IMR-90 (cell line): ENCODE results near the gene FOXK2. TPM values are rescaled to one million over a fixed set of nuclear protein-coding genes. Genes with fewer than 3 reads are reported as not detected.

Source experiments
- ATAC-seq: fragments of 200-7000 bp; cut with Tn5 transposase; 2 replicates; pipeline ENCODE4 v1.9.1; 2020; ENCODE audit warnings: low read depth, mild to moderate bottlenecking, moderate library complexity
- BruUV-seq: library from RNA; stranded (reverse); fragments of 400-500 nt; replicated peaks from 2 replicates; lab custom pipeline; 2021; lab: Mats Ljungman, UMichigan
- CTCF ChIA-PET: fragments of 300-600 bp; formaldehyde crosslinking; extraction: SDS; loops from one replicate; lab custom pipeline; 2021; ENCODE audit warnings: antibody characterized with exemption; lab: Yijun Ruan, JAX
- POLR2A ChIA-PET: fragments of 300-600 bp; sonication (Branson Sonifier 250); formaldehyde crosslinking; loops from one replicate; lab custom pipeline; 2022; ENCODE audit warnings: antibody characterized with exemption; ENCODE audit not compliant: unreplicated experiment; lab: Charles Lee
- DNase-seq: peaks from one replicate; pipeline ENCODE4 v3.0.0; 2013
- H2AFZ ChIP-seq: replicated peaks from 2 replicates; pipeline ENCODE3; 2013; ENCODE audit warnings: low read length, mild to moderate bottlenecking; ENCODE audit not compliant: poor library complexity
- H2AK5ac ChIP-seq: 2 replicates; pipeline ENCODE4 v1.6.1; 2013; ENCODE audit warnings: low read depth, low read length, inconsistent platforms
- H2AK9ac ChIP-seq: replicated peaks from 2 replicates; pipeline ENCODE3; 2013; ENCODE audit warnings: mild to moderate bottlenecking, low read depth, low read length, moderate library complexity; ENCODE audit not compliant: poor library complexity
- H2BK120ac ChIP-seq: 2 replicates; pipeline ENCODE4 v1.6.1; 2013; ENCODE audit warnings: low read depth, low read length, inconsistent platforms
- H2BK15ac ChIP-seq: 3 replicates; pipeline ENCODE4 v1.6.1; 2013; ENCODE audit warnings: low read depth, low read length, inconsistent platforms
- H2BK20ac ChIP-seq: 2 replicates; pipeline ENCODE4 v1.6.1; 2013; ENCODE audit warnings: low read depth, mild to moderate bottlenecking, inconsistent platforms, low read length, moderate library complexity
- H2BK5ac ChIP-seq: 2 replicates; pipeline ENCODE4 v1.6.1; 2013; ENCODE audit warnings: mild to moderate bottlenecking, low read depth, low read length, inconsistent platforms; ENCODE audit not compliant: poor library complexity, severe bottlenecking
- H3K14ac ChIP-seq: replicated peaks from 2 replicates; pipeline ENCODE4 v1.6.1; 2013; ENCODE audit warnings: low read depth, low read length, inconsistent platforms
- H3K18ac ChIP-seq: 2 replicates; pipeline ENCODE4 v1.6.1; 2013; ENCODE audit warnings: low read depth, low read length, control low read depth
- H3K23ac ChIP-seq: 2 replicates; pipeline ENCODE4 v1.6.1; 2013; ENCODE audit warnings: low read depth, low read length, inconsistent platforms
- H3K27ac ChIP-seq: 2 replicates; pipeline ENCODE4 v1.5.1; 2013; ENCODE audit warnings: mild to moderate bottlenecking, control low read depth, low read length; ENCODE audit not compliant: insufficient read depth
- H3K27me3 ChIP-seq: 2 replicates; pipeline ENCODE4 v1.6.1; 2013; ENCODE audit warnings: low read length; ENCODE audit not compliant: control insufficient read depth, insufficient read depth
- H3K36me3 ChIP-seq: 2 replicates; pipeline ENCODE4 v1.6.1; 2013; ENCODE audit warnings: low read length, mixed read lengths; ENCODE audit not compliant: control insufficient read depth, insufficient read depth
- H3K4ac ChIP-seq: 2 replicates; pipeline ENCODE4 v1.6.1; 2013; ENCODE audit warnings: low read depth, low read length, inconsistent platforms
- H3K4me1 ChIP-seq: 2 replicates; pipeline ENCODE4 v1.6.1; 2013; ENCODE audit warnings: low read length, mixed read lengths; ENCODE audit not compliant: control insufficient read depth, insufficient read depth
- H3K4me2 ChIP-seq: 2 replicates; pipeline ENCODE4 v1.6.1; 2013; ENCODE audit warnings: low read depth, mild to moderate bottlenecking, control low read depth, low read length, moderate library complexity
- H3K4me3 ChIP-seq: 2 replicates; pipeline ENCODE4 v1.5.1; 2013; ENCODE audit warnings: low read depth, mild to moderate bottlenecking, control low read depth, low read length, moderate library complexity; ENCODE audit not compliant: insufficient read depth
- H3K56ac ChIP-seq: 2 replicates; pipeline ENCODE4 v1.6.1; 2013; ENCODE audit warnings: low read length, inconsistent platforms; ENCODE audit not compliant: insufficient read depth; ENCODE audit errors: extremely low read depth
- H3K79me1 ChIP-seq, 2 experiments: 2 replicates each; pipeline ENCODE4 v1.6.1; 2013; ENCODE audit warnings: low read length in 2 of 2, inconsistent platforms in 1 of 2, low read depth in 1 of 2
- H3K9ac ChIP-seq: 2 replicates; pipeline ENCODE4 v1.6.1; 2013; ENCODE audit warnings: low read depth, low read length, control low read depth
- H3K9me1 ChIP-seq: 2 replicates; pipeline ENCODE4 v1.6.1; 2013; ENCODE audit warnings: low read length, inconsistent platforms; ENCODE audit not compliant: insufficient read depth
- H3K9me3 ChIP-seq: 2 replicates; pipeline ENCODE4 v1.6.1; 2013; ENCODE audit warnings: low read length; ENCODE audit not compliant: control insufficient read depth, insufficient read depth
- H4K20me1 ChIP-seq: 2 replicates; pipeline ENCODE4 v1.6.1; 2013; ENCODE audit warnings: low read length, inconsistent platforms; ENCODE audit not compliant: insufficient read depth
- H4K5ac ChIP-seq: 2 replicates; pipeline ENCODE4 v1.6.1; 2013; ENCODE audit warnings: mild to moderate bottlenecking, low read depth, low read length, control low read depth
- H4K8ac ChIP-seq, 2 experiments: 2 replicates each; pipeline ENCODE4 v1.6.1; 2013; ENCODE audit warnings: low read depth in 2 of 2, low read length in 2 of 2, control low read depth in 1 of 2, inconsistent platforms in 1 of 2
- H4K91ac ChIP-seq: 2 replicates; pipeline ENCODE4 v1.6.1; 2013; ENCODE audit warnings: low read depth, low read length, inconsistent platforms; ENCODE audit not compliant: insufficient read depth
- MAZ ChIP-seq: IDR thresholded peaks from 2 replicates; pipeline ENCODE4 v1.6.1; 2012; ENCODE audit warnings: low read depth, mild to moderate bottlenecking, low read length, improper control_type of control experiment, moderate library complexity, borderline replicate concordance
- USF2 ChIP-seq: fragments of 150-350 bp; IDR thresholded peaks from 2 replicates; pipeline ENCODE4 v1.6.1; 2017; ENCODE audit warnings: mild to moderate bottlenecking, antibody characterized with exemption, low read length, low read depth
- WGBS, 2 experiments: methylation state at CpG; one replicate each; pipeline versions ENCODE4 v1.1.5 to v1.1.7; 2013; ENCODE audit warnings: missing lambda C conversion rate in 2 of 2; ENCODE audit not compliant: insufficient read length in 1 of 2; ENCODE audit errors: extremely low coverage in 2 of 2; 5-methylcytosine and 5-hydroxymethylcytosine counted together
- dilution Hi-C: fragments of 300-500 bp; cut with HindIII; formaldehyde crosslinking; loops from one replicate; pipeline ENCODE4 v1.14.3; 2018; ENCODE audit warnings: low sequenced_read_pairs; ENCODE audit not compliant: unreplicated experiment
- in situ Hi-C: fragments of 300-500 bp; cut with MboI; formaldehyde crosslinking; loops from 3 replicates; pipeline ENCODE4 v1.14.3; 2019; ENCODE audit warnings: low sequenced_read_pairs, inconsistent platforms, mixed read lengths
- intact Hi-C: fragments of 100-400 bp; cut with micrococcal nuclease; formaldehyde crosslinking; loops from 2 replicates; pipeline ENCODE4 v1.10.0; 2022
- polyA plus RNA-seq, 3 experiments: library from polyadenylated mRNA; depleted of rRNA; stranded (reverse); fragments of >200 nt; gene quantifications; 2 replicates each; pipeline ENCODE4 v1.2.3, GENCODE V29; 2012; ENCODE audit warnings: low replicate concordance in 1 of 3
- total RNA-seq: library from RNA; depleted of rRNA; stranded (reverse); fragments of >200 nt; gene quantifications from 2 replicates; pipeline ENCODE4 v1.2.3, GENCODE V29; 2012

The FOXK2 gene
- total and polyA plus RNA-seq, 2 of the 4 experiments (the other 2 are of a cell fraction): 12.5 to 20.0 TPM

GRCh38 chr17:82477934-82478333, 41.6 kb upstream of the FOXK2 start:
- Histone ChIP-seq H3K4me3 (no peak overlapping the region), H3K79me1 (no peaks in the 10 kb centered on the region), H3K4ac (no peak overlapping the region), H3K9me1 (no peaks in the 10 kb centered on the region), H2BK5ac (no peak overlapping the region), H2BK120ac (no peak overlapping the region), H3K18ac (no peak overlapping the region), H3K4me2 (no peak overlapping the region), H3K14ac (no peak overlapping the region), H2AFZ (no peak overlapping the region), H2BK15ac (no peak overlapping the region), H4K91ac (no peak overlapping the region), H3K36me3 (peaks cover 60% of the 10 kb centered on the region), H2AK5ac (no peak overlapping the region), H4K20me1 (no peaks in the 10 kb centered on the region), H3K56ac (no peak overlapping the region), H3K4me1 (no peaks in the 10 kb centered on the region), H4K5ac (no peak overlapping the region), H3K27me3 (no peaks in the 10 kb centered on the region), H2AK9ac (no peak overlapping the region), H2BK20ac (no peak overlapping the region), H4K8ac (no peak overlapping the region), H3K9me3 (no peaks in the 10 kb centered on the region), H3K23ac (no peak overlapping the region), H3K9ac (no peak overlapping the region), H3K27ac (no peak overlapping the region)
- CTCF ChIA-PET: no interaction called here
- DNase-seq (no peak), ATAC-seq (no peak)
- TF ChIP-seq MAZ (no peak), USF2 (no peak)
- WGBS, 2 experiments: 100% methylated on average over 3 of the region's 8 CpGs; no CpG with 5 or more reads in 1 of the 2 experiments
- POLR2A ChIA-PET: no interaction called here
- BruUV-seq: no TSS peak
- in situ Hi-C loops: no loop called here
- dilution Hi-C loops: no loop called here
- intact Hi-C loops: no loop called here
